ENCODE data around the gene NAP1L4.

NAP1L4 gene

DNA sequence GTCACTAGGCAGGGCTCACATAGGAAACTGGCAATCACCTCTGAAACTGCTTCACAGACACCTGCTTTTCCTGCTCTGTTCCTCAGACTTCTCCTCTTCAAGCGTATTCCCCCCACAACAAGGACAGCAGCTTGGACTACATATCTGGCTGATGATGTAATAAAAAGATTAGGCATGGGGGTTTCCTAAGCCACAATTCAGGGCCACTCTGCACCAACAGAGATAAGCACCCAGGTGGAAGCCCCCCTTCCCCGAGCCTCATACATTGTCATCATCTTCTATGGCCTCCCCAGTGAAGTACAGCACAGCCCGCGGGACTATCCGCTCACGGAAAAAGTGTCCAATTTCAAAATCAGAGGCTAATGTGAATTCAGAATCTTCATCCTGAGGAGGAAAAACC, 37.9 kb downstream of the NAP1L4 start:
- Histone ChIP-seq H3K4me3 (ENCODE audit: low read length, poor library complexity, severe bottlenecking) (no peak overlapping the region), H3K36me3 (ENCODE audit: insufficient read depth, low read length) (peaks cover 100% of the 10 kb centered on the region), H3F3A (ENCODE audit: low read depth) (no peaks in the 10 kb centered on the region), H3K9me3 (ENCODE audit: insufficient read depth, low read depth, low read length) (no peaks in the 10 kb centered on the region), H3K4me2 (ENCODE audit: low read depth, low read length, poor library complexity, severe bottlenecking) (no peak overlapping the region), H2AFZ (ENCODE audit: low read length) (no peak overlapping the region), H4K20me1 (ENCODE audit: insufficient read depth, low read length, poor library complexity, severe bottlenecking) (peaks cover 3% of the 10 kb centered on the region), H3K4me1 (ENCODE audit: insufficient read depth, low read length, poor library complexity, severe bottlenecking) (peaks cover 14% of the 10 kb centered on the region), H3K9me2 (replicated peaks; ENCODE audit: low read depth, low read length) (no peaks in the 10 kb centered on the region), H3K9ac (ENCODE audit: low read depth, low read length, poor library complexity, severe bottlenecking) (no peak overlapping the region), H3K79me2 (ENCODE audit: insufficient read depth, low read length) (no peaks in the 10 kb centered on the region; the same call in 1 of the 2 replicates), H3K27me3 (ENCODE audit: insufficient read depth, low read length, poor library complexity, severe bottlenecking) (no peaks in the 10 kb centered on the region)
- no peak for TF ChIP-seq EZH2phosphoT487 (IDR thresholded peaks at IDR 0.05; ENCODE audit: borderline replicate concordance)
- TF ChIP-seq, protein P1, sequence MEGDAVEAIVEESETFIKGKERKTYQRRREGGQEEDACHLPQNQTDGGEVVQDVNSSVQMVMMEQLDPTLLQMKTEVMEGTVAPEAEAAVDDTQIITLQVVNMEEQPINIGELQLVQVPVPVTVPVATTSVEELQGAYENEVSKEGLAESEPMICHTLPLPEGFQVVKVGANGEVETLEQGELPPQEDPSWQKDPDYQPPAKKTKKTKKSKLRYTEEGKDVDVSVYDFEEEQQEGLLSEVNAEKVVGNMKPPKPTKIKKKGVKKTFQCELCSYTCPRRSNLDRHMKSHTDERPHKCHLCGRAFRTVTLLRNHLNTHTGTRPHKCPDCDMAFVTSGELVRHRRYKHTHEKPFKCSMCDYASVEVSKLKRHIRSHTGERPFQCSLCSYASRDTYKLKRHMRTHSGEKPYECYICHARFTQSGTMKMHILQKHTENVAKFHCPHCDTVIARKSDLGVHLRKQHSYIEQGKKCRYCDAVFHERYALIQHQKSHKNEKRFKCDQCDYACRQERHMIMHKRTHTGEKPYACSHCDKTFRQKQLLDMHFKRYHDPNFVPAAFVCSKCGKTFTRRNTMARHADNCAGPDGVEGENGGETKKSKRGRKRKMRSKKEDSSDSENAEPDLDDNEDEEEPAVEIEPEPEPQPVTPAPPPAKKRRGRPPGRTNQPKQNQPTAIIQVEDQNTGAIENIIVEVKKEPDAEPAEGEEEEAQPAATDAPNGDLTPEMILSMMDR (conservative IDR thresholded peaks at IDR 0.05; ENCODE audit: low read length), result no peak

DNA sequence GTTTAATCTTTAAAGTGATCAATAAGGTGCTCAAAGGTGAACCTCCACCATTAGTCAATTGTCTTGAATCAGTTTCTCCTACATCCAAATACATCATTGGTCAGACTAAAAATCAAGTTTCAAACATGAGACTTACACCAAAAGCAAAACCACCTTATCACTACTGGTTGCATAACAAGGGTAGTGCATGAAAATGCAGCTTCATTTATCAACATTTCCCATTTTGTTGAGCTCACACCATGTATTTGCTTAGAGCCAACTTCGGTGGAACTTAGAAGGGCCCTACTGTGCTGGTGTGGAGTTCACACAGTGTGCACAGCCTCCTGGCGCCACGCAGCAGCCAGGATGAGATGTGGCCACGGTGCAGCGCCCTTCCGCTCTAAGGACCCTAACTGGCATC, 39.8 kb downstream of the NAP1L4 start:
- Histone ChIP-seq H3K9me3 (ENCODE audit: insufficient read depth, low read depth, low read length) (no peaks in the 10 kb centered on the region), H2AFZ (ENCODE audit: low read length) (no peak overlapping the region), H3F3A (ENCODE audit: low read depth) (no peaks in the 10 kb centered on the region), H3K9ac (ENCODE audit: low read depth, low read length, poor library complexity, severe bottlenecking) (no peak overlapping the region), H3K4me2 (ENCODE audit: low read depth, low read length, poor library complexity, severe bottlenecking) (no peak overlapping the region), H3K79me2 (ENCODE audit: insufficient read depth, low read length) (no peaks in the 10 kb centered on the region), H3K27me3 (ENCODE audit: insufficient read depth, low read length, poor library complexity, severe bottlenecking) (no peaks in the 10 kb centered on the region), H3K4me3 (ENCODE audit: low read length, poor library complexity, severe bottlenecking) (no peak overlapping the region), H4K20me1 (ENCODE audit: insufficient read depth, low read length, poor library complexity, severe bottlenecking) (peaks cover 3% of the 10 kb centered on the region), H3K4me1 (ENCODE audit: insufficient read depth, low read length, poor library complexity, severe bottlenecking) (peaks cover 14% of the 10 kb centered on the region), H3K36me3 (ENCODE audit: insufficient read depth, low read length) (peaks cover 100% of the 10 kb centered on the region), H3K9me2 (replicated peaks; ENCODE audit: low read depth, low read length) (no peaks in the 10 kb centered on the region)
- no peak for TF ChIP-seq EZH2phosphoT487 (IDR thresholded peaks at IDR 0.05; ENCODE audit: borderline replicate concordance)
- TF ChIP-seq, protein P1 (conservative IDR thresholded peaks at IDR 0.05; ENCODE audit: low read length), result no peak

DNA sequence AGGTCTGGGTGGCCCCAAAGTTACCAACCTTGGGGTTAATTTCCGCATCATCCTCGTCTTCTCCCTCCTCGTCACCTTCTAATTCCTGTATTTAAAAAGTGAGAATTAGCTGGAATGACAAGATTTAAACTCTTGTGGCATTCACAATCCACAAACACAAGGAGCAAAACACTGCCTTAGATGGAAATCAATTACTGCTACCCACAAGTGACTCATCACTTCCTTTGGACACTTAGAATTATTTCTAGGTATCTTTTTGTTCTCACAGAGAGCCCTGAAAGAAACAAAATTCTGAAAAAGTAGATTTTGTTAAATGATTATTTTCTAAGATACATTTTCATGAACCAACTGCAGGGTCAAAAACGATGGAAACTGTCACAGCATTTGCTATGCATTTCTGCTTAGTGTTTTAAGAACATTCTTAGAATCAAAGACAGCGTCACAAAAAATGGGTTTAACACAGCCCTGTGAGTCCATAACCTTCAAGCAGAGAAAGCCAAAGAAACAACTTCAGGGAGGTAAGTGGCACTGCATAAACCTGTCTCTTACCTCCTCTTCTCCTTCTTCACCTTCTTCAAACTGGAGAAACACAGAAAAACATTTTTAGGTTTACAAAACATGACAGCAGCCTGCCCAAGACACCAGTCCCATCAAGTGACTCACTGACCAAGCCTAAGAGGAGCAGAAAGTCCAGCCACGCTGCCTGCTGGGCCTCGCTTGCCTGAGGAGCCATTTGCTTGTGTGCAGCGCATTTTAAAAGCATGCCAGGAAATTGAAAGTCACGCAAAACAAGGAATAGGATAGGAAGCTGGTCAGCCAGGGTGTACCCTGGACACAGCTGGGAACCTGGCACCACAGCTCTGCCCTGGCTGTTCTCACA, 40.7 kb downstream of the NAP1L4 start:
- Histone ChIP-seq H2AFZ (ENCODE audit: low read length) (no peak overlapping the region), H4K20me1 (ENCODE audit: insufficient read depth, low read length, poor library complexity, severe bottlenecking) (peaks cover 3% of the 10 kb centered on the region), H3K79me2 (ENCODE audit: insufficient read depth, low read length) (no peaks in the 10 kb centered on the region), H3K9me2 (replicated peaks; ENCODE audit: low read depth, low read length) (no peaks in the 10 kb centered on the region), H3F3A (ENCODE audit: low read depth) (no peaks in the 10 kb centered on the region), H3K4me1 (ENCODE audit: insufficient read depth, low read length, poor library complexity, severe bottlenecking) (peaks cover 14% of the 10 kb centered on the region), H3K36me3 (ENCODE audit: insufficient read depth, low read length) (peaks cover 100% of the 10 kb centered on the region), H3K4me2 (ENCODE audit: low read depth, low read length, poor library complexity, severe bottlenecking) (no peak overlapping the region), H3K27me3 (ENCODE audit: insufficient read depth, low read length, poor library complexity, severe bottlenecking) (no peaks in the 10 kb centered on the region), H3K9me3 (ENCODE audit: insufficient read depth, low read depth, low read length) (no peaks in the 10 kb centered on the region), H3K9ac (ENCODE audit: low read depth, low read length, poor library complexity, severe bottlenecking) (peak overlapping the region; percentile 26), H3K4me3 (ENCODE audit: low read length, poor library complexity, severe bottlenecking) (no peak overlapping the region)
- no peak for TF ChIP-seq EZH2phosphoT487 (IDR thresholded peaks at IDR 0.05; ENCODE audit: borderline replicate concordance)
- TF ChIP-seq, protein P1 (conservative IDR thresholded peaks at IDR 0.05; ENCODE audit: low read length), result no peak
